ENCODE measurements around the gene NXPE3.

GRCh38 chr3:101833446-101833974 lies 54.5 kb downstream of the NXPE3 start:
- TF ChIP-seq CTCF (IDR thresholded peaks at IDR 0.05; ENCODE audit: insufficient read depth, low read length): no peak
- TF ChIP-seq POLR2AphosphoS5 (IDR thresholded peaks at IDR 0.05; ENCODE audit: low read depth): no peak

Measured in HL-60 (cell line).